ENCODE measurements around the gene TSPAN32. TPM values are rescaled to one million over a fixed set of nuclear protein-coding genes. Genes with fewer than 3 reads are reported as not detected.

Gene TSPAN32
- total RNA-seq, 1 experiment from 2014 or later = not detected

DNA sequence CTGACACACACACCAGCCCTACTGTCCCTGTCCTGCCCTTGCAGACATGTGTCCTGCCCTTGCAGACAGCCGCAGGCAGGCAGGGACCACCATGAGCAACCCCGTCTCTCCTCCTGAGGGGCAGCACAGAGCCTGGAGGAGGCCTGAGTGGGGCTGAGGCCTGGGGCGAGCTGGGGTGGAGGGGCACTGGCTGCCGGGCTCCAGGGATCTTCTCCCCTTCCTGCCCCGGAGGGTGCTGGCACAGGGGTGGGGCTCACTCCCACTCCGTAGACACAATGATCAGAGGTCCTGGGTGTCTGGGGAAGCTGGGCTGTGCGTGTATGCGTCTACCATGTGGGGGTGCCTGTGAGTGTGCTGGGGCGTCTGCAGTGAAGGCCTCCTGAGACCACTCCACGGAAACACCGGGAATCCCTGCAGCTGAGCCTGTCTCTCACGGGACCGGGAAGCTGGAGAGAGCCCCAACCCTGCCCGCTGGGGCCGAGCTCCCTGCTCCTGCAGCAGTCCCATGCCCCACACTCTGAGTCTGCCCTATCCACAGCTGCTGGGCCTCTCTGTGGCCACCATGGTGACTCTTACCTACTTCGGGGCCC is 588 bp downstream of the TSPAN32 start:
- in situ Hi-C loops (cut with HindIII; ENCODE audit: low pct_unique_long_range_greater_than_20kb, low sequenced_read_pairs) = no loop called here
- intact Hi-C loops (cut with micrococcal nuclease; ENCODE audit: unreplicated experiment) = no loop called here
- Histone ChIP-seq H3K27me3 (ENCODE audit: control insufficient read depth, insufficient read depth, low read length) (no peaks in the 10 kb centered on the region), H3K4me3 (ENCODE audit: low read depth in 2 of 2, low read length in 2 of 2) (no peak overlapping the region), H3K36me3 (ENCODE audit: control insufficient read depth, insufficient read depth, low read length) (no peaks in the 10 kb centered on the region), H3K27ac (ENCODE audit: low read length) (no peak overlapping the region), H3K9me3 (ENCODE audit: control insufficient read depth, insufficient read depth, low read depth, low read length) (no peaks in the 10 kb centered on the region), H3K4me1 (ENCODE audit: control insufficient read depth, insufficient read depth, low read length) (no peaks in the 10 kb centered on the region)
- TF ChIP-seq, protein P1, sequence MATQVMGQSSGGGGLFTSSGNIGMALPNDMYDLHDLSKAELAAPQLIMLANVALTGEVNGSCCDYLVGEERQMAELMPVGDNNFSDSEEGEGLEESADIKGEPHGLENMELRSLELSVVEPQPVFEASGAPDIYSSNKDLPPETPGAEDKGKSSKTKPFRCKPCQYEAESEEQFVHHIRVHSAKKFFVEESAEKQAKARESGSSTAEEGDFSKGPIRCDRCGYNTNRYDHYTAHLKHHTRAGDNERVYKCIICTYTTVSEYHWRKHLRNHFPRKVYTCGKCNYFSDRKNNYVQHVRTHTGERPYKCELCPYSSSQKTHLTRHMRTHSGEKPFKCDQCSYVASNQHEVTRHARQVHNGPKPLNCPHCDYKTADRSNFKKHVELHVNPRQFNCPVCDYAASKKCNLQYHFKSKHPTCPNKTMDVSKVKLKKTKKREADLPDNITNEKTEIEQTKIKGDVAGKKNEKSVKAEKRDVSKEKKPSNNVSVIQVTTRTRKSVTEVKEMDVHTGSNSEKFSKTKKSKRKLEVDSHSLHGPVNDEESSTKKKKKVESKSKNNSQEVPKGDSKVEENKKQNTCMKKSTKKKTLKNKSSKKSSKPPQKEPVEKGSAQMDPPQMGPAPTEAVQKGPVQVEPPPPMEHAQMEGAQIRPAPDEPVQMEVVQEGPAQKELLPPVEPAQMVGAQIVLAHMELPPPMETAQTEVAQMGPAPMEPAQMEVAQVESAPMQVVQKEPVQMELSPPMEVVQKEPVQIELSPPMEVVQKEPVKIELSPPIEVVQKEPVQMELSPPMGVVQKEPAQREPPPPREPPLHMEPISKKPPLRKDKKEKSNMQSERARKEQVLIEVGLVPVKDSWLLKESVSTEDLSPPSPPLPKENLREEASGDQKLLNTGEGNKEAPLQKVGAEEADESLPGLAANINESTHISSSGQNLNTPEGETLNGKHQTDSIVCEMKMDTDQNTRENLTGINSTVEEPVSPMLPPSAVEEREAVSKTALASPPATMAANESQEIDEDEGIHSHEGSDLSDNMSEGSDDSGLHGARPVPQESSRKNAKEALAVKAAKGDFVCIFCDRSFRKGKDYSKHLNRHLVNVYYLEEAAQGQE (IDR thresholded peaks at IDR 0.05; ENCODE audit: insufficient read depth in 1 of 2, low read depth in 2 of 2, low read length in 1 of 2) = no peak
- no peak for TF ChIP-seq POLR2AphosphoS5 (IDR thresholded peaks at IDR 0.05; ENCODE audit: low read depth, low read length)
- TF ChIP-seq, protein P2, sequence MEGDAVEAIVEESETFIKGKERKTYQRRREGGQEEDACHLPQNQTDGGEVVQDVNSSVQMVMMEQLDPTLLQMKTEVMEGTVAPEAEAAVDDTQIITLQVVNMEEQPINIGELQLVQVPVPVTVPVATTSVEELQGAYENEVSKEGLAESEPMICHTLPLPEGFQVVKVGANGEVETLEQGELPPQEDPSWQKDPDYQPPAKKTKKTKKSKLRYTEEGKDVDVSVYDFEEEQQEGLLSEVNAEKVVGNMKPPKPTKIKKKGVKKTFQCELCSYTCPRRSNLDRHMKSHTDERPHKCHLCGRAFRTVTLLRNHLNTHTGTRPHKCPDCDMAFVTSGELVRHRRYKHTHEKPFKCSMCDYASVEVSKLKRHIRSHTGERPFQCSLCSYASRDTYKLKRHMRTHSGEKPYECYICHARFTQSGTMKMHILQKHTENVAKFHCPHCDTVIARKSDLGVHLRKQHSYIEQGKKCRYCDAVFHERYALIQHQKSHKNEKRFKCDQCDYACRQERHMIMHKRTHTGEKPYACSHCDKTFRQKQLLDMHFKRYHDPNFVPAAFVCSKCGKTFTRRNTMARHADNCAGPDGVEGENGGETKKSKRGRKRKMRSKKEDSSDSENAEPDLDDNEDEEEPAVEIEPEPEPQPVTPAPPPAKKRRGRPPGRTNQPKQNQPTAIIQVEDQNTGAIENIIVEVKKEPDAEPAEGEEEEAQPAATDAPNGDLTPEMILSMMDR (IDR thresholded peaks at IDR 0.05) = no peak
- no peak for TF ChIP-seq SIN3A (IDR thresholded peaks at IDR 0.05; ENCODE audit: borderline replicate concordance, insufficient read depth, low read depth, low read length)
- TF ChIP-seq TCF7L2 (IDR thresholded peaks at IDR 0.05; ENCODE audit: low read depth, low read length) = no peak
- no peak for DNase-seq (ENCODE audit: low read depth, low spot score)
- no TSS peak for BruUV-seq (replicated peaks)
- ChIA-PET POLR2A (interaction anchor here (0.5 kb wide), 1 partner anchor 53 kb away, joined by 3 read pairs; no protein-coding TSS in a partner anchor), CTCF (interaction anchor here (0.6 to 3.8 kb wide), 2 partner anchors 74 to 118 kb away, joined by 3 to 21 read pairs; no protein-coding TSS in a partner anchor)
- ATAC-seq = no peak

- ChIA-PET CTCF (interaction anchor here (0.6 to 3.8 kb wide), 3 partner anchors 74 to 117 kb away, joined by 3 to 21 read pairs (median 3); no protein-coding TSS in a partner anchor), POLR2A (interaction anchor here (0.6 kb wide), 1 partner anchor 75 kb away, joined by 3 read pairs; no protein-coding TSS in a partner anchor)
- H3K27ac ChIP-seq (ENCODE audit: low read length) = no peak overlapping the region
- no peaks in the 10 kb centered on the region for H3K27me3 ChIP-seq (ENCODE audit: control insufficient read depth, insufficient read depth, low read length)
- ATAC-seq (no peak), DNase-seq (ENCODE audit: low read depth, low spot score) (no peak)
- no TSS peak for BruUV-seq (replicated peaks)
- no peaks in the 10 kb centered on the region for H3K9me3 ChIP-seq (ENCODE audit: control insufficient read depth, insufficient read depth, low read depth, low read length)
- H3K4me1 ChIP-seq (ENCODE audit: control insufficient read depth, insufficient read depth, low read length) = no peaks in the 10 kb centered on the region
- TF ChIP-seq TCF7L2 (IDR thresholded peaks at IDR 0.05; ENCODE audit: low read depth, low read length) (no peak), SIN3A (IDR thresholded peaks at IDR 0.05; ENCODE audit: borderline replicate concordance, insufficient read depth, low read depth, low read length) (no peak), POLR2AphosphoS5 (IDR thresholded peaks at IDR 0.05; ENCODE audit: low read depth, low read length) (no peak)
- TF ChIP-seq, protein P1 (IDR thresholded peaks at IDR 0.05; ENCODE audit: insufficient read depth in 1 of 2, low read depth in 2 of 2, low read length in 1 of 2) = no peak
- TF ChIP-seq, protein P2 (IDR thresholded peaks at IDR 0.05) = no peak
- in situ Hi-C loops (cut with HindIII; ENCODE audit: low pct_unique_long_range_greater_than_20kb, low sequenced_read_pairs) (no loop called here), intact Hi-C loops (cut with micrococcal nuclease; ENCODE audit: unreplicated experiment) (no loop called here)
- H3K4me3 ChIP-seq (ENCODE audit: low read depth in 2 of 2, low read length in 2 of 2) = no peak overlapping the region
- H3K36me3 ChIP-seq (ENCODE audit: control insufficient read depth, insufficient read depth, low read length) = no peaks in the 10 kb centered on the region
Measured at GRCh38 chr11:2302896-2303626, 1.2 kb downstream of the TSPAN32 start.
